GM12878 (cell line): ENCODE data around the gene TP53INP2. TPM values are rescaled to one million over a fixed set of nuclear protein-coding genes. Genes with fewer than 3 reads are reported as not detected.

Experiments
- BHLHE40 ChIP-seq, 2 experiments: fragments of 450-650 bp in 1 of 2; IDR thresholded peaks; 2 replicates each; pipeline ENCODE4 v1.6.1; 2011 to 2017; ENCODE audit warnings: low read depth in 2 of 2, borderline replicate concordance in 1 of 2, improper control_type of control experiment in 1 of 2, low read length in 1 of 2, mild to moderate bottlenecking in 1 of 2
- BRCA1 ChIP-seq: IDR thresholded peaks from 2 replicates; pipeline ENCODE4 v1.6.1; 2011; ENCODE audit warnings: low read depth, low read length, improper control_type of control experiment
- CTCF ChIP-seq, 3 experiments: IDR thresholded peaks in 2 of 3; conservative IDR thresholded peaks in 1 of 3; 2 replicates each; pipeline ENCODE4 v1.5.1; 2011; ENCODE audit warnings: low read depth in 3 of 3, low read length in 3 of 3, mild to moderate bottlenecking in 3 of 3, control low read depth in 2 of 3, moderate library complexity in 2 of 3, inconsistent platforms in 1 of 3, mixed read lengths in 1 of 3; ENCODE audit not compliant: control insufficient read depth in 2 of 3, insufficient read depth in 1 of 3; ENCODE audit errors: extremely low read depth in 1 of 3
- E4F1 ChIP-seq: fragments of 450-650 bp; IDR thresholded peaks from 2 replicates; pipeline ENCODE4 v1.6.1; 2018; ENCODE audit warnings: borderline replicate concordance, mild to moderate bottlenecking; ENCODE audit not compliant: partially characterized antibody
- EED ChIP-seq: sonication (generic); IDR thresholded peaks from 2 replicates; pipeline ENCODE4 v1.6.1; 2016; ENCODE audit warnings: antibody characterized with exemption, low read depth
- JUNB ChIP-seq: IDR thresholded peaks from 2 replicates; pipeline ENCODE4 v1.6.1; 2016; ENCODE audit warnings: antibody characterized with exemption, mild to moderate bottlenecking
- MAX ChIP-seq: IDR thresholded peaks from 2 replicates; pipeline ENCODE4 v1.6.1; 2012; ENCODE audit warnings: low read depth, low read length, improper control_type of control experiment
- MTA2 ChIP-seq: fragments of 450-650 bp; IDR thresholded peaks from 2 replicates; pipeline ENCODE4 v1.6.1; 2016; ENCODE audit warnings: low read depth, mild to moderate bottlenecking, moderate library complexity
- NBN ChIP-seq: fragments of 450-650 bp; IDR thresholded peaks from 2 replicates; pipeline ENCODE4 v1.6.1; 2016
- NKRF ChIP-seq: fragments of 450-650 bp; conservative IDR thresholded peaks from 2 replicates; pipeline ENCODE4 v1.6.1; 2017; ENCODE audit warnings: mild to moderate bottlenecking, moderate library complexity
- RAD51 ChIP-seq: fragments of 450-650 bp; IDR thresholded peaks from 2 replicates; pipeline ENCODE4 v1.6.1; 2016; ENCODE audit warnings: moderate library complexity, mild to moderate bottlenecking, inconsistent platforms
- SMARCA5 ChIP-seq: fragments of 450-650 bp; IDR thresholded peaks from 2 replicates; pipeline ENCODE4 v1.6.1; 2017; ENCODE audit warnings: mild to moderate bottlenecking
- YY1 ChIP-seq: IDR thresholded peaks from 2 replicates; pipeline ENCODE4 v1.6.1; 2011; ENCODE audit warnings: low read depth, mild to moderate bottlenecking, low read length
- ZNF687 ChIP-seq: fragments of 450-650 bp; IDR thresholded peaks from 2 replicates; pipeline ENCODE4 v1.6.1; 2017; ENCODE audit warnings: mild to moderate bottlenecking, moderate library complexity
- ZSCAN29 ChIP-seq: fragments of 450-650 bp; IDR thresholded peaks from 2 replicates; pipeline ENCODE4 v1.6.1; 2017; ENCODE audit warnings: mild to moderate bottlenecking, moderate library complexity
- polyA plus RNA-seq, 11 experiments: library from polyadenylated mRNA; depleted of rRNA in 4 of 11; unstranded in 6 of 11; stranded (reverse) in 5 of 11; fragments of >200 nt; fragmentation: Nextera tagmentation in 4 of 11; fragmentation: Illumina TruSeq in 1 of 11; extraction: Ambion mirVana in 4 of 11; extraction: Trizol in 1 of 11; gene quantifications; 1 replicate in 1 of 11; 2 replicates in 10 of 11; pipeline versions ENCODE4 v1.2.1 to v1.2.3, GENCODE V29; 2011 to 2016; ENCODE audit warnings: inconsistent platforms in 2 of 11, missing spikeins in 2 of 11, low read depth in 1 of 11
- total RNA-seq, 4 experiments: library from RNA; depleted of rRNA in 3 of 4; stranded (reverse); fragments of >200 nt in 3 of 4; fragmentation: Illumina TruSeq in 1 of 4; extraction: Trizol in 1 of 4; gene quantifications; 2 replicates each; pipeline versions ENCODE4 v1.2.1 to v1.2.3, GENCODE V29; 2013 to 2021

TP53INP2 gene
- total and polyA plus RNA-seq, 10 of the 15 experiments (the other 5 are each of a cell fraction or from before 2014, with no cell fraction given): 2.8 to 16.0 (median 4.0) TPM

GRCh38 chr20:34709831-34710567 lies 5.9 kb downstream of the TP53INP2 start (continued):
- TF ChIP-seq RAD51 (no peak), JUNB (no peak), YY1 (peak; percentile 33; the same call in 1 of the 2 replicates), E4F1 (no peak), BRCA1 (no peak), SMARCA5 (peak; percentile 83), MTA2 (0 out of 2 replicates have a peak, but pooled peaks have one; percentile 32), NBN (peak; percentile 12; the same call in 1 of the 2 replicates), MAX (peak; percentile 51; the same call in 1 of the 2 replicates), ZNF687 (peak; percentile 80), CTCF (IDR thresholded peaks at IDR 0.05 in 2 of 3, conservative IDR thresholded peaks at IDR 0.05 in 1 of 3; ENCODE audit: control insufficient read depth in 2 of 3, extremely low read depth in 1 of 3, insufficient read depth in 1 of 3, low read depth in 3 of 3, low read length in 3 of 3) (peak; percentile 31 to 47 (median 41); a peak in 5 of 6 replicates), BHLHE40 (IDR thresholded peaks at IDR 0.05; ENCODE audit: borderline replicate concordance in 1 of 2, low read depth in 2 of 2, low read length in 1 of 2) (peak in 1 of 2 experiments; percentile 53; a peak in 2 of 4 replicates), NKRF (peak; percentile 87), EED (0 out of 2 replicates have a peak, but pooled peaks have one; percentile 2), ZSCAN29 (peak; percentile 55; the same call in 1 of the 2 replicates)
